Measurements from ENCODE around the gene OBP2B. TPM values are rescaled to one million over a fixed set of nuclear protein-coding genes. Genes with fewer than 3 reads are reported as not detected.

Gene OBP2B
- total RNA-seq, 1 experiment from 2014 or later: not detected

- in situ Hi-C loops (cut with HindIII; ENCODE audit: low pct_unique_long_range_greater_than_20kb, low sequenced_read_pairs): no loop called here
- Histone ChIP-seq H3K4me3 (ENCODE audit: low read depth in 2 of 2, low read length in 2 of 2) (no peak overlapping the region), H3K27me3 (ENCODE audit: control insufficient read depth, insufficient read depth, low read length) (no peaks in the 10 kb centered on the region), H3K4me1 (ENCODE audit: control insufficient read depth, insufficient read depth, low read length) (no peaks in the 10 kb centered on the region; the same call in 1 of the 2 replicates), H3K27ac (ENCODE audit: low read length) (no peak overlapping the region), H3K36me3 (ENCODE audit: control insufficient read depth, insufficient read depth, low read length) (no peaks in the 10 kb centered on the region), H3K9me3 (ENCODE audit: control insufficient read depth, insufficient read depth, low read depth, low read length) (no peaks in the 10 kb centered on the region)
- POLR2A ChIA-PET: no interaction called here
- no peak for DNase-seq (ENCODE audit: low read depth, low spot score)
- no TSS peak for BruUV-seq (replicated peaks)
- CTCF ChIA-PET: interaction anchor here (0.5 kb wide), 1 partner anchor 20 kb away, joined by 3 read pairs; no protein-coding TSS in a partner anchor
- TF ChIP-seq CTCF (IDR thresholded peaks at IDR 0.05) (no peak), TCF7L2 (IDR thresholded peaks at IDR 0.05; ENCODE audit: low read depth, low read length) (no peak), SIN3A (IDR thresholded peaks at IDR 0.05; ENCODE audit: borderline replicate concordance, insufficient read depth, low read depth, low read length) (no peak), REST (IDR thresholded peaks at IDR 0.05; ENCODE audit: insufficient read depth in 1 of 2, low read depth in 2 of 2, low read length in 1 of 2) (no peak)
- ATAC-seq: no peak
- intact Hi-C loops (cut with micrococcal nuclease; ENCODE audit: unreplicated experiment): no loop called here
Observed at GRCh38 chr9:133256136-133256461, 47.0 kb upstream of the OBP2B start.

- CTCF ChIA-PET: no interaction called here
- POLR2A ChIA-PET: no interaction called here
- intact Hi-C loops (cut with micrococcal nuclease; ENCODE audit: unreplicated experiment) (no loop called here), in situ Hi-C loops (cut with HindIII; ENCODE audit: low pct_unique_long_range_greater_than_20kb, low sequenced_read_pairs) (no loop called here)
- H3K4me1 ChIP-seq (ENCODE audit: control insufficient read depth, insufficient read depth, low read length): no peaks in the 10 kb centered on the region; the same call in 1 of the 2 replicates
- no peaks in the 10 kb centered on the region for H3K9me3 ChIP-seq (ENCODE audit: control insufficient read depth, insufficient read depth, low read depth, low read length)
- H3K4me3 ChIP-seq (ENCODE audit: low read depth in 2 of 2, low read length in 2 of 2): no peak overlapping the region
- H3K27ac ChIP-seq (ENCODE audit: low read length): no peak overlapping the region
- DNase-seq (ENCODE audit: low read depth, low spot score): no peak
- no peak for ATAC-seq
- no peaks in the 10 kb centered on the region for H3K27me3 ChIP-seq (ENCODE audit: control insufficient read depth, insufficient read depth, low read length)
- TF ChIP-seq REST (IDR thresholded peaks at IDR 0.05; ENCODE audit: insufficient read depth in 1 of 2, low read depth in 2 of 2, low read length in 1 of 2) (no peak), TCF7L2 (IDR thresholded peaks at IDR 0.05; ENCODE audit: low read depth, low read length) (no peak), POLR2AphosphoS5 (IDR thresholded peaks at IDR 0.05; ENCODE audit: low read depth, low read length) (no peak), CTCF (IDR thresholded peaks at IDR 0.05) (no peak), SIN3A (IDR thresholded peaks at IDR 0.05; ENCODE audit: borderline replicate concordance, insufficient read depth, low read depth, low read length) (no peak)
- H3K36me3 ChIP-seq (ENCODE audit: control insufficient read depth, insufficient read depth, low read length): no peaks in the 10 kb centered on the region
- BruUV-seq (replicated peaks): no TSS peak
Observed at GRCh38 chr9:133255371-133256135, 46.5 kb upstream of the OBP2B start.

Measured in Panc1 (cell line).